Neuronal stem cell (in vitro differentiated cells): Measurements from ENCODE around the gene CD164L2. TPM values are rescaled to one million over a fixed set of nuclear protein-coding genes. Genes with fewer than 3 reads are reported as not detected.
A peak's percentile ranks its signal among the peaks of the same experiment; 100 is the strongest.
"Not testable (repeated sequence)": the region's sequence is repeated elsewhere in the genome, so short reads cannot be mapped to it uniquely, and the experiment has no call there.

ENCODE experiments used
- DNase-seq: peaks from one replicate; pipeline ENCODE4 v3.0.0-alpha.2; 2013; ENCODE audit warnings: low spot score
- H2AFZ ChIP-seq: one replicate; pipeline ENCODE4 v1.6.1; 2013; ENCODE audit warnings: mild to moderate bottlenecking, low read length, inconsistent platforms
- H2AK5ac ChIP-seq: 2 replicates; pipeline ENCODE4 v1.6.1; 2013; ENCODE audit warnings: low read depth, mild to moderate bottlenecking, inconsistent platforms, low read length, moderate library complexity, mixed read lengths
- H2BK120ac ChIP-seq: 2 replicates; pipeline ENCODE4 v1.6.1; 2013; ENCODE audit warnings: low read depth, mild to moderate bottlenecking, inconsistent platforms, low read length, moderate library complexity, mixed read lengths
- H2BK12ac ChIP-seq: one replicate; pipeline ENCODE4 v1.6.1; 2013; ENCODE audit warnings: low read length, inconsistent platforms
- H2BK15ac ChIP-seq: 2 replicates; pipeline ENCODE4 v1.6.1; 2013; ENCODE audit warnings: mild to moderate bottlenecking, low read length, inconsistent platforms, mixed read lengths
- H2BK5ac ChIP-seq: one replicate; pipeline ENCODE4 v1.6.1; 2013; ENCODE audit warnings: inconsistent platforms, mild to moderate bottlenecking, low read length, moderate library complexity
- H3K14ac ChIP-seq: one replicate; pipeline ENCODE4 v1.6.1; 2013; ENCODE audit warnings: low read length, inconsistent platforms
- H3K18ac ChIP-seq: 2 replicates; pipeline ENCODE4 v1.6.1; 2013; ENCODE audit warnings: low read length, inconsistent platforms
- H3K23ac ChIP-seq: 2 replicates; pipeline ENCODE4 v1.6.1; 2013; ENCODE audit warnings: low read depth, mild to moderate bottlenecking, mixed read lengths, low read length, inconsistent platforms; ENCODE audit not compliant: poor library complexity
- H3K27ac ChIP-seq: replicated peaks from 3 replicates; pipeline ENCODE4 v1.5.1; 2013; ENCODE audit warnings: low read length, inconsistent platforms
- H3K27me3 ChIP-seq, 3 experiments: 2 replicates each; pipeline ENCODE4 v1.6.1; 2013; ENCODE audit warnings: low read length in 3 of 3, mild to moderate bottlenecking in 2 of 3, inconsistent platforms in 1 of 3, low read depth in 1 of 3, mixed read lengths in 1 of 3, moderate library complexity in 1 of 3; ENCODE audit not compliant: control insufficient read depth in 3 of 3, insufficient read depth in 3 of 3
- H3K36me3 ChIP-seq, 2 donors: replicated peaks in 1 of 2; 2 replicates each; pipeline ENCODE4 v1.6.1; 2013; ENCODE audit warnings: low read length in 2 of 2; ENCODE audit not compliant: control insufficient read depth in 2 of 2, insufficient read depth in 2 of 2
- H3K4ac ChIP-seq: 2 replicates; pipeline ENCODE4 v1.6.1; 2013; ENCODE audit warnings: inconsistent platforms, mild to moderate bottlenecking, low read length, moderate library complexity
- H3K4me1 ChIP-seq, 2 donors: 1 replicate in 1 of 2; 2 replicates in 1 of 2; pipeline ENCODE4 v1.6.1; 2013; ENCODE audit warnings: low read length in 2 of 2, low read depth in 1 of 2; ENCODE audit not compliant: control insufficient read depth in 2 of 2, insufficient read depth in 1 of 2
- H3K4me2 ChIP-seq: one replicate; pipeline ENCODE4 v1.6.1; 2013; ENCODE audit warnings: mild to moderate bottlenecking, low read length, inconsistent platforms; ENCODE audit not compliant: insufficient read depth, poor library complexity, severe bottlenecking
- H3K4me3 ChIP-seq, 2 donors: 2 replicates each; pipeline ENCODE4 v1.5.1; 2013; ENCODE audit warnings: low read length in 2 of 2, mild to moderate bottlenecking in 2 of 2, inconsistent platforms in 1 of 2, moderate library complexity in 1 of 2
- H3K79me1 ChIP-seq: one replicate; pipeline ENCODE4 v1.6.1; 2013; ENCODE audit warnings: low read depth, mild to moderate bottlenecking, inconsistent platforms, low read length, moderate library complexity
- H3K9ac ChIP-seq: one replicate; pipeline ENCODE4 v1.6.1; 2013; ENCODE audit warnings: mild to moderate bottlenecking, low read depth, low read length, inconsistent platforms; ENCODE audit not compliant: poor library complexity
- H3K9me3 ChIP-seq, 2 donors: replicated peaks in 1 of 2; 2 replicates each; pipeline versions ENCODE3 to v1.6.1; 2013; ENCODE audit warnings: low read length in 2 of 2, mild to moderate bottlenecking in 2 of 2, inconsistent platforms in 1 of 2, low read depth in 1 of 2, mixed read lengths in 1 of 2, moderate library complexity in 1 of 2; ENCODE audit not compliant: control insufficient read depth in 2 of 2, insufficient read depth in 1 of 2
- H4K8ac ChIP-seq: one replicate; pipeline ENCODE4 v1.6.1; 2013; ENCODE audit warnings: low read depth, mild to moderate bottlenecking, inconsistent platforms, low read length, moderate library complexity
- H4K91ac ChIP-seq: one replicate; pipeline ENCODE4 v1.6.1; 2013; ENCODE audit warnings: low read length, low read depth, mild to moderate bottlenecking, inconsistent platforms; ENCODE audit not compliant: poor library complexity
- WGBS, 2 donors: extraction: QIAGEN DNeasy Blood & Tissue Kit; methylation state at CpG; one replicate each; pipeline ENCODE4 v1.1.7; 2013; ENCODE audit warnings: missing lambda C conversion rate in 2 of 2, mixed read lengths in 1 of 2; ENCODE audit not compliant: insufficient read length in 2 of 2, insufficient replicate concordance in 1 of 2; ENCODE audit errors: extremely low coverage in 2 of 2; 5-methylcytosine and 5-hydroxymethylcytosine counted together
- polyA plus RNA-seq, 2 experiments: library from polyadenylated mRNA; stranded (reverse); fragments of 200-250 nt; gene quantifications; one replicate each; pipeline ENCODE4 v1.2.3, GENCODE V29; 2013

The CD164L2 gene
- polyA plus RNA-seq (2013, experiment 1 of 2): 0.07 TPM
- polyA plus RNA-seq (2013, experiment 2 of 2): 0.10 TPM

- peak within 1 kb of the TSS; percentile 92 for H3K14ac ChIP-seq
- H3K36me3 ChIP-seq: no peaks in the 10 kb centered on the region
- H3K9ac ChIP-seq: no peak within 1 kb of the TSS
- peaks cover 0 to 47% (median 19%) of the 10 kb centered on the region in 3 experiments for H3K27me3 ChIP-seq
- no peak within 1 kb of the TSS for H3K4ac ChIP-seq
- no peak within 1 kb of the TSS for H4K91ac ChIP-seq
- H2BK5ac ChIP-seq: peak within 1 kb of the TSS; percentile 60
- H2AK5ac ChIP-seq: peak within 1 kb of the TSS; percentile 93
- H3K27ac ChIP-seq: no peak within 1 kb of the TSS
- no peaks in the 10 kb centered on the region for H3K79me1 ChIP-seq
- peak within 1 kb of the TSS; percentile 94 for H3K18ac ChIP-seq
- no peak within 1 kb of the TSS for H3K4me3 ChIP-seq
- H3K4me2 ChIP-seq: peak within 1 kb of the TSS; percentile 38
- peak within 1 kb of the TSS; percentile 83 for H3K23ac ChIP-seq
- H3K9me3 ChIP-seq: no peaks in the 10 kb centered on the region
- H2BK12ac ChIP-seq: no peak within 1 kb of the TSS
- no peak within 1 kb of the TSS for H2BK120ac ChIP-seq
- H3K4me1 ChIP-seq: peaks cover 0 to 5% of the 10 kb centered on the region in 2 donors
- H4K8ac ChIP-seq: no peak within 1 kb of the TSS
- no CpG with 5 or more reads among the region's 43 CpGs for WGBS, 2 donors
- peak within 1 kb of the TSS; percentile 22 for H2AFZ ChIP-seq
- H2BK15ac ChIP-seq: peak within 1 kb of the TSS; percentile 96
- DNase-seq: no peak
Observed at GRCh38 chr1:27383039-27383605, at the start of gene CD164L2. CD164L2 (minus strand) TSS chr1:27383333; CDS start chr1:27383239, 94 bp downstream.

GRCh38 chr1:27432725-27433124 lies 49.6 kb upstream of the CD164L2 start:
- not testable (repeated sequence) for H2AFZ ChIP-seq, H3K4me3 ChIP-seq, H2BK12ac ChIP-seq, H3K27me3 ChIP-seq, H2BK5ac ChIP-seq, H4K8ac ChIP-seq, H3K27ac ChIP-seq, H4K91ac ChIP-seq, H3K4ac ChIP-seq, H2AK5ac ChIP-seq, H2BK15ac ChIP-seq, DNase-seq, H3K9me3 ChIP-seq, H3K36me3 ChIP-seq, H2BK120ac ChIP-seq, H3K79me1 ChIP-seq, H3K14ac ChIP-seq, H3K23ac ChIP-seq, H3K9ac ChIP-seq, H3K18ac ChIP-seq, H3K4me2 ChIP-seq
- H3K4me1 ChIP-seq: peaks cover 5 to 27% of the 10 kb centered on the region in 2 donors
- WGBS, 2 donors: no CpG with 5 or more reads among the region's 1 CpG

GRCh38 chr1:27431601-27431940 lies 48.4 kb upstream of the CD164L2 start:
- no peak overlapping the region for H2AFZ ChIP-seq

GRCh38 chr1:27430903-27431600 lies 47.9 kb upstream of the CD164L2 start:
- Histone ChIP-seq H3K4ac (no peak overlapping the region), H2BK12ac (no peak overlapping the region), H3K9ac (no peak overlapping the region), H2AK5ac (no peak overlapping the region), H2BK120ac (no peak overlapping the region), H3K9me3 (no peaks in the 10 kb centered on the region), H3K36me3 (peaks cover 3 to 27% of the 10 kb centered on the region in 2 donors), H3K27ac (no peak overlapping the region), H3K18ac (no peak overlapping the region), H2AFZ (no peak overlapping the region), H2BK5ac (no peak overlapping the region), H3K4me3 (no peak overlapping the region), H3K79me1 (no peaks in the 10 kb centered on the region), H3K14ac (no peak overlapping the region), H3K4me2 (no peak overlapping the region), H3K23ac (no peak overlapping the region), H2BK15ac (no peak overlapping the region), H3K27me3 (no peaks in the 10 kb centered on the region), H3K4me1 (peaks cover 3 to 18% of the 10 kb centered on the region in 2 donors), H4K91ac (no peak overlapping the region), H4K8ac (no peak overlapping the region)
- no CpG with 5 or more reads among the region's 1 CpG for WGBS, 2 donors
- no peak for DNase-seq

More at GRCh38 chr1:27431601-27431940, 48.4 kb upstream of the CD164L2 start:
- Histone ChIP-seq H3K4me1 (peaks cover 4 to 23% of the 10 kb centered on the region in 2 donors), H3K4me3 (no peak overlapping the region), H3K36me3 (peaks cover 3 to 21% of the 10 kb centered on the region in 2 donors), H2BK120ac (no peak overlapping the region), H3K4me2 (no peak overlapping the region), H2BK5ac (no peak overlapping the region), H3K27me3 (no peaks in the 10 kb centered on the region), H3K9me3 (no peaks in the 10 kb centered on the region), H4K8ac (no peak overlapping the region), H3K9ac (no peak overlapping the region), H2BK12ac (no peak overlapping the region), H3K27ac (no peak overlapping the region), H3K4ac (no peak overlapping the region), H2AK5ac (no peak overlapping the region), H3K18ac (no peak overlapping the region), H3K14ac (no peak overlapping the region), H2BK15ac (no peak overlapping the region), H3K79me1 (no peaks in the 10 kb centered on the region), H4K91ac (no peak overlapping the region), H3K23ac (no peak overlapping the region)
- DNase-seq: no peak
- no CpG with 5 or more reads among the region's 2 CpGs for WGBS, 2 donors
